Measurements from ENCODE around the gene TIMD4.

DNA sequence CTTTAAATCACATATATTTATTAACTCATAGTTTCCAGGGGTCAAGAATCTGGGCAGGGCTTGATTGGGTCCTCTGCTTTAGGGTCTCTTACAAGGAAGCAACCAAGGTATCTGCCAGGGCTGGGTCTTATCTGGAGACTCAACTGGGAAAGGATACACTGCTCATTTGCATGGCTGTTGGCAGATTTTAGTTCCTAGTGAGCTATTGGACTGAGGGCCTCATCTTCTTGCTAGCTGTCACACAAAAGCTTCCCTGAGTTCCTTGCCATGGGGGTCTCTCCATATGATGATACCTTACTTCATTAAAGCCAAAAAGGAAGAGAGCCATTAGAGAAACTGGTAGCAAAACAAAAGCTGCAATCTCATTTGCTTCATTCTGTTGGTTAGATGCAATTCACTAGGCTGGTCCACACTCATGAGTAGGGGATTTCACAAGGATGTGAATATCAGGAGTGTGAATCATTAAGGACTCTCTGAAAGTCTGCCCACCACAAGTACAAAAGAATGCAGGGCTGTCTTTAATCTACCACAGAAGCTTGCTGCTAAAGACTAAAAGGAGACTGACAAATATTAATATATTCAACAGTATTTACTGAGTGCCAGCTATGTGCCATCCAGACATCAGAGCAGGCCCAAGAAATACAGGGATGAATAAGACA lies 42.0 kb upstream of the TIMD4 start:
- TF ChIP-seq, protein P1, sequence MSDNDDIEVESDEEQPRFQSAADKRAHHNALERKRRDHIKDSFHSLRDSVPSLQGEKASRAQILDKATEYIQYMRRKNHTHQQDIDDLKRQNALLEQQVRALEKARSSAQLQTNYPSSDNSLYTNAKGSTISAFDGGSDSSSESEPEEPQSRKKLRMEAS (IDR thresholded peaks at IDR 0.05) = no peak
- TF ChIP-seq, protein P2, sequence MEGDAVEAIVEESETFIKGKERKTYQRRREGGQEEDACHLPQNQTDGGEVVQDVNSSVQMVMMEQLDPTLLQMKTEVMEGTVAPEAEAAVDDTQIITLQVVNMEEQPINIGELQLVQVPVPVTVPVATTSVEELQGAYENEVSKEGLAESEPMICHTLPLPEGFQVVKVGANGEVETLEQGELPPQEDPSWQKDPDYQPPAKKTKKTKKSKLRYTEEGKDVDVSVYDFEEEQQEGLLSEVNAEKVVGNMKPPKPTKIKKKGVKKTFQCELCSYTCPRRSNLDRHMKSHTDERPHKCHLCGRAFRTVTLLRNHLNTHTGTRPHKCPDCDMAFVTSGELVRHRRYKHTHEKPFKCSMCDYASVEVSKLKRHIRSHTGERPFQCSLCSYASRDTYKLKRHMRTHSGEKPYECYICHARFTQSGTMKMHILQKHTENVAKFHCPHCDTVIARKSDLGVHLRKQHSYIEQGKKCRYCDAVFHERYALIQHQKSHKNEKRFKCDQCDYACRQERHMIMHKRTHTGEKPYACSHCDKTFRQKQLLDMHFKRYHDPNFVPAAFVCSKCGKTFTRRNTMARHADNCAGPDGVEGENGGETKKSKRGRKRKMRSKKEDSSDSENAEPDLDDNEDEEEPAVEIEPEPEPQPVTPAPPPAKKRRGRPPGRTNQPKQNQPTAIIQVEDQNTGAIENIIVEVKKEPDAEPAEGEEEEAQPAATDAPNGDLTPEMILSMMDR (CRISPR knock-in tag; IDR thresholded peaks at IDR 0.05) = no peak
- TF ChIP-seq ZNF143 (CRISPR knock-in tag; IDR thresholded peaks at IDR 0.05) (no peak), ZNF792 (CRISPR knock-in tag; IDR thresholded peaks at IDR 0.05) (no peak), POLR2A (IDR thresholded peaks at IDR 0.05; ENCODE audit: insufficient read depth in 1 of 2, low read depth in 2 of 2, low read length in 2 of 2) (no peak), ZNF225 (CRISPR knock-in tag; IDR thresholded peaks at IDR 0.05) (no peak)
- TF ChIP-seq, protein P3, sequence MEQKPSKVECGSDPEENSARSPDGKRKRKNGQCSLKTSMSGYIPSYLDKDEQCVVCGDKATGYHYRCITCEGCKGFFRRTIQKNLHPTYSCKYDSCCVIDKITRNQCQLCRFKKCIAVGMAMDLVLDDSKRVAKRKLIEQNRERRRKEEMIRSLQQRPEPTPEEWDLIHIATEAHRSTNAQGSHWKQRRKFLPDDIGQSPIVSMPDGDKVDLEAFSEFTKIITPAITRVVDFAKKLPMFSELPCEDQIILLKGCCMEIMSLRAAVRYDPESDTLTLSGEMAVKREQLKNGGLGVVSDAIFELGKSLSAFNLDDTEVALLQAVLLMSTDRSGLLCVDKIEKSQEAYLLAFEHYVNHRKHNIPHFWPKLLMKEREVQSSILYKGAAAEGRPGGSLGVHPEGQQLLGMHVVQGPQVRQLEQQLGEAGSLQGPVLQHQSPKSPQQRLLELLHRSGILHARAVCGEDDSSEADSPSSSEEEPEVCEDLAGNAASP (CRISPR knock-in tag; IDR thresholded peaks at IDR 0.05; ENCODE audit: borderline replicate concordance) = no peak
- TF ChIP-seq, protein P4, sequence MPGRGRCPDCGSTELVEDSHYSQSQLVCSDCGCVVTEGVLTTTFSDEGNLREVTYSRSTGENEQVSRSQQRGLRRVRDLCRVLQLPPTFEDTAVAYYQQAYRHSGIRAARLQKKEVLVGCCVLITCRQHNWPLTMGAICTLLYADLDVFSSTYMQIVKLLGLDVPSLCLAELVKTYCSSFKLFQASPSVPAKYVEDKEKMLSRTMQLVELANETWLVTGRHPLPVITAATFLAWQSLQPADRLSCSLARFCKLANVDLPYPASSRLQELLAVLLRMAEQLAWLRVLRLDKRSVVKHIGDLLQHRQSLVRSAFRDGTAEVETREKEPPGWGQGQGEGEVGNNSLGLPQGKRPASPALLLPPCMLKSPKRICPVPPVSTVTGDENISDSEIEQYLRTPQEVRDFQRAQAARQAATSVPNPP (CRISPR knock-in tag; IDR thresholded peaks at IDR 0.05) = no peak
